NCI-H146 (cell line): ENCODE results near the gene CASQ1.

ENCODE experiments used
- DNase-seq: peaks from one replicate; lab custom pipeline; 2025; lab: John Stamatoyannopoulos, UW

CASQ1 gene

DNA sequence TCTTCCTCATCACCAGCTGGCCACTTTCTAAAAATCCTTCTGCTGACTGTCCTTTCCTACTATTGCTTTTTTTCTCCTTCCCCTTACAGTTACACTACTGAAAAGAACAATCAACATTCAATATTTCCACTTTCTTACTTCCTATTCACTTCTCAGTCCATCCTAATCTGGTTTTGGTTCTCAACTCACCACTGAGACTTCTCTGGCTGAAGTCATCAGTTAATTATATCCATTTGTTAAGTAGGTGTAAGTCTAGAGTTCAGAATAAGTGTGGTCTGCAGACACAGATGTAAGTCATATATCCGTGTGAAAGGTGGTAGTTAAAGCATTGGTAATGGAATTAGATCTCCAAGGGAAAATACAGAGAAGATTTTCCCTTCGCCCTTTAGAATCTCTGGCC lies 36.2 kb downstream of the CASQ1 start:
- no peak for DNase-seq

DNA sequence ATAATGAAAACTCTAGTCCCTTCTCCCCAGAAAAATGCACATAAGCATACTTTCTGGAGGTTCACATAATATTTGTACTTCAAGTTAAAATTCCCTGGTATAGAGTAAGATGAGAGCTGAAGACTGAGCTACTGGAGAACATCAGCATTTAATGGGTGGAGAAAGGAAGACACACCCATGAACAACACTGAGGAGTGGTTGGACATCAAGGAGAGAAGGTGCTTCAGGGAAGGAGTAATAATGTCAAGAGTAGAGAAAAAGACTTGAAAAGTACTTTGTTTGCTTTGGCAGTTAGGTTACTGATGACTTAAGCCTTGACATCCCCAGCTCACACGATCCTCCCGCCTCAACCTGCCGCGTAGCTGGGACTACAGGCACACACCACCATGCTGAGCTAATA lies 36.7 kb downstream of the CASQ1 start:
- DNase-seq = no peak

DNA sequence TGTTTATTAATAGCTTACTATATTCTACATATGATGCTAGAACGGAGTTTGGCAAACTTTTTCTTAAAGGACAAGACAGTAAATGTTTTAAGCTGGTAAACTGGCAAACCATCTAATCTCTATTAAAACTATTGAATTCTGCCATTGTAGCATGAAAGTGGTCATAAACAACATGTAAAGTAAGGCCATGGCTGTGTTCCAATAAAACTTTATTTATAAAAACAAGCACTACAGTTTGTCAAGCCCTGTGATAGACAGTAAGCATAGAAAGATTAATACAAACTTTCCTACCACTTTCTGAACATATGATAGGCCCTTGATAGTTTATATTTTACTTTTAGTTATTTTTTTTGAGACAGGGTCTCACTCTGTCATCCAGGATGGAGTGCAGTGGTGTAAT lies 37.2 kb downstream of the CASQ1 start:
- DNase-seq = no peak

DNA sequence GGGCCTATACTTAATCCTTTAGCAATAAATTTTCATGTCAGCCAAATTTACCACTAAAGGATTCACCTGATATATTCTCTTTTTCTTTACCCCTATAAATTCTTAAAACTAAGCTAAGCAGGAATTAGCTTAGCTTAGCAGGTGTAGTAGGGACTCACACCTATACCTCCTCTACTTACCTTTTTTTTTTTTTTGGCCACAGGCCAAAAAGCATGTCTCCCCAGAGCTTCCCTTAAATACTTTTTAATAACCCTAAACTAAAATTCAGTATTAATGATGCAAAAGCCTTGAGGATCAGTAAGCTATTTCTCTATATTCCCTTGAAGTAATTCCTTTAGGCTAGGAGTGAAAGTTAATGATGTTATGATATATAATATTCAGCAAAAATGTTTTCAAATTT lies 38.1 kb downstream of the CASQ1 start:
- DNase-seq = no peak

- DNase-seq = no peak
These were observed 42.5 kb downstream of the CASQ1 start for GRCh38 chr1:160232911-160233310.

DNA sequence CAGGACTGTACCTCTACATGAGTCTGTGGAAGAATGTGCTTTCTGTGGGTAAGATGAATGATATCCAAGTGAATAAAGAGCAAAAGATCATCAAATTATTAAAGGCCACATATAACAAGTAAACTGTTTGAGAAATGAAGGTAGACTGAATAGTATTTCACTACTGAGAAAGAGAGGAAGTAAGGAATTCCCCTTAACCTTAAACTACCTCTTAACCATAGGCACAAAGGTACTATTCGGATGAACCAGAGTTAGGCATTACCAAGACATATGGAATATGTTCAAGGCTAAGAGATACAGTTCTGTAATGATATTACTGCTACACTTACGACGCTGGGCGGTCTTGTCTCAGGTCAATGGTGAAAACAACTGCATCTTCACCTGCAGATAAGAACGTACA lies 46.4 kb downstream of the CASQ1 start:
- DNase-seq = no peak

- no peak for DNase-seq
These were observed 47.2 kb downstream of the CASQ1 start for GRCh38 chr1:160237558-160237957.

DNA sequence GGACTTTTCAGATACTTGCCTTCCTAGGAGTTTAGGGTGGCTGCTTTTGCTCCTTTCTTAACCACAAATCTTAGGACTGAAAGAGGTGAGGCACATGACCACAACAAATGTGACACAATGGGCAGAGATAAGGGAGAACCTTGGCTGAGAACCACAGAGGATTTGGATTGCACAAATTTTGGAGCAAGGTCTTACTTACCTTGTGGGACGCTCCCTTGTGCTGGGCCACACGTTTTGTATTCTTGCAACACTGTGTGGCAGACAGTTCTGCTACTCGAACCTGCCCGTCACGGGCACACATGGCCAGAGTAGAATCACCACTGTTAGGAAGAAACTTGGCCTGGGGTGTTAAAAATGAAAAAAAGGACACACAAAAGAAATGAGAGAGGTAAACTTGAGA lies 48.0 kb downstream of the CASQ1 start:
- no peak for DNase-seq

DNA sequence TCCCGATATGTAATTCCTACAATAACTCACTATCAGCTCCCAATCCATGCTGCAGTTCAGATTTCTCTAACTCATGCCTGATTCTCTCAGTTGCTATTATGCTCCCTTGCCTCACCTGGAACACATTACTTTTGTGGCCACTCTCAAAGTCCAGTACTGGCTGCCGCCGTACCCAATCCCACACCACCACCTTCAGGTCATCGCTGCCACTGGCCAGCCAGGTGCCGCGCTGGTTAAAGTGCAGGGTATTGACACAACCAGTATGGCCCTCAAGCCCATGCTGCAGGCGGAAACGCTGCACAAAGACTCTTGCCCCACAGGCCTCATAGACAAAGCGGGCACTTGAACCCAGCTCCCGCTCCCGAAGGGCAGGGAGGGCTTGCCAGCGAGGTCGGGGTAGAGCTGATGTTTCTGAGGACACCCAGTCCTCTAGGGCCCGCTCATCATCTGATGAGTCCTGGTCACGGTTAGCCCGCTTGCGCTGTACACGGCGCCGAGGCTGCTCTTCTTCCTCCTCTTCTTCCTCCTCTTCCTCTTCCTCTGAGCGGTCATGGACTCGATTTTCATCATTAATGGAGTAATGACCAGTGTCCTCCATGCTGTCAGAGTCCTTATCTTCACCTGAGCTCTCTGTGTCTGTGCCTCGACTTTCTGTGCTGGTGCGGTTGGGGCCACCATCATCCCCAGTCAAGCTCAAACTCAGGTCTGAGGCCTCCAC lies 49.4 kb downstream of the CASQ1 start:
- DNase-seq = no peak

GRCh38 chr1:160243767-160244166 lies 53.4 kb downstream of the CASQ1 start:
- no peak for DNase-seq

DNA sequence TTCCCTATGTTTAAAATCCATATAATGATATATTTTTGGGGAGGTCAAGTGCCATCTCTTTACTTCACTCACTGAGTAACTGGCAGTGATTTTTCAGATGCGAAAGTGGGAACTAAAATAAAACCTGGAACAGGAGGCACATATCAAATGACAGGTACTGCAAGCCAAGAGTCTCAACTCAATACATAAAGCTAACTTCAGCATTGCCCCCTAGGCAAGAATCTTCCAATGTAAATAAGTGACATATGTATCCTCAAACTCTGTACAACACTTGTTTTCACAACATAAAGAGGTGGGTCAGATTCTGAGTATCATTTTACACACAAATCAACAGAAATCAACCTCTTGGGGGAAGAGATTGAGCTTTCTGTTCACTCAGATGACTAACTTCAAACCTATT lies 53.8 kb downstream of the CASQ1 start:
- DNase-seq = no peak

DNA sequence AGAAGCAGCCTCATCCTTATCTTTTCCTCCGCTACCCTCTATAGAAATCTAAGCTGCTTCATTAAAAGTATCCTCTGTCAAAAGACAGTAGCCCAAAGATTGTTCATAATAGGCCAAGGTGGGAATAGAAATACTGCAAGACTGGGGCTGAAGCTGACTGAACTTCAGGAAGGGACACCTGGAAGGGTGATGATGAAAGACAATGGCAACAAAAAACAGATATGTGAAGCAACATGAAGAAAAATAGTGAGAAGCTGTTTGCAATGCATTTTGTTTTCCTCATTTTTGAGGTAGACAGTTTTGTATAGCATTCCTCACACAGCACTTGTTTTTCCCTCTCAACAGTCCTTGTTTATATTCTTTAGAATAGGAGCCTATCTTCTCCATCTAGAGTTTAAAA lies 55.1 kb downstream of the CASQ1 start:
- no peak for DNase-seq

DNA sequence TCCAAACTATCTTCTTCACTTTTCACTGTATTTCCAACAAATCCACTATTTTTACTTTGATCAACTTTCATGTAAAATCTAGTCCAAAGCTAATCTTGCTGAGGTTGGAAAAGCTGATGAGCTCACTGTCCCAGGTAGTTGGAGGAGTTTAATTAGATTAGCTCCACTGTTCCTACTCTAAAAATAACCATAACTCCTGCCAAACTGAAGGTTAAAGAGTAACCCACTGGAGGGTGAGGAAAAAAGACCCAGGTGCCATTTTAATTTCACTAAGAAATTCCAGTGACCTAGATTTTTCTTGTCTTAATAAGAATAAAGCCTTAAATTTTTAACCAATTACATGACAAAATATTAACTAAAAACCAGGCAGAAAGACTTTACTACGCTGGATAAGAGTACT lies 56.7 kb downstream of the CASQ1 start:
- DNase-seq = no peak

DNA sequence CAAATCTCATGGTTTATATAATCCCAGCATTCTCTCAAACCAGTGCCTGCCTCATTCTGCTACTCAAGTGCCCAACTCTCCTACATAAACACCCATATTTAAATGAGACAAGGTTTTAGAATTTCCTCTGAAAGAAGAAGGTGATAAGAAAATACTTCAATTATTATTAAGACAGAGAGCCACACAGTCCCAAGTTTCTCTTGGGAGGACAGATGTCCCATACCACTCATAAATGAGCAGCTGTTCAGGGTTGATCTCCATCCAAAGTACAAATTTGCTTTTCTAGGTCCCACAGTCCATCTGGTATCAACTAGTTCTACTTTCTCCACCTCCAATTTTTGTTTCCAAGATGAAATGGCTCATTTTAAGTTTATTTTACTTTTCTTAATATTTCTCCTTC lies 60.6 kb downstream of the CASQ1 start:
- no peak for DNase-seq
